ENCODE data around the gene AGBL3. TPM values are rescaled to one million over a fixed set of nuclear protein-coding genes. Genes with fewer than 3 reads are reported as not detected.

The AGBL3 gene
- total and polyA plus RNA-seq, 8 donors: 0.91 to 4.4 (median 2.7) TPM

DNA sequence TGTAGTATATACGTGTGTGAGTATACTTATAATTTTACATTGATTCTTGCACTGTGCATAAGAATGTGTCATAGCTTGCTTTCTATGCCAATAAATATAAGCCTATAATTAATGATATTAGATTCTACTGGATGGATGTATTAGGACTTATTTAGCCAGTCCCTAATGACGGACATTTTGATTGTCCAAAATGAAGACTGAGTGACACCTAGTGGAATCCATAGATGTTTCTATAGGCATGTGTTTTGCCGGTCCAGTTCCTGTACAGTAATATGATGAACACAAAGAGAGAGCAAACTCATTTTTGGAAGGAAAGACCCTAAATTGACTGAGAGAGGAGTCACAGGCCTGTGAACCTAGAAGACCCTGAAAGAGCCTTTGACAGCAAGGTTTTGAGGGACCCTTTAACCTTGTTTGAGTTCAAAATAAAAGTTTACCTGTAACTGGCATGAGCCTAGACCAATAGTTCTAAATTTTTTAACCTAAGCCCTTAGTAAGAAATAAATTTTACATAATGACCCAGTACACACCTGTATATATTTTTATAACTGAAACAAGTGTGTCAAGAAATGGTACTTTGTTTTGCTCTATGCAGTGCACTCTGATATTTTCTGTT lies 42.4 kb upstream of the AGBL3 start:
- no peak overlapping the region for H3K27ac ChIP-seq
- no peaks in the 10 kb centered on the region for H3K27me3 ChIP-seq
- intact Hi-C loops (cut with DNase I): loop anchor here in 1 of 3 donors (10.0 kb wide), 1 partner anchor 249 kb away; no protein-coding TSS in a partner anchor
- FAIRE-seq (no peak), DNase-seq (no peak), ATAC-seq (peak; percentile 65 to 86 (median 76))
- H3K4me1 ChIP-seq: peaks cover 5 to 24% (median 18%) of the 10 kb centered on the region in 3 donors
- no peaks in the 10 kb centered on the region for H3K9me3 ChIP-seq
- TF ChIP-seq CTCF (IDR thresholded peaks at IDR 0.05): peak in 1 of 4 donors; percentile 8
- H3K36me3 ChIP-seq: no peaks in the 10 kb centered on the region
- WGBS, 2 donors: 30 to 35% methylated on average over 3 of the region's 3 CpGs
- H3K4me3 ChIP-seq: no peak overlapping the region

DNA sequence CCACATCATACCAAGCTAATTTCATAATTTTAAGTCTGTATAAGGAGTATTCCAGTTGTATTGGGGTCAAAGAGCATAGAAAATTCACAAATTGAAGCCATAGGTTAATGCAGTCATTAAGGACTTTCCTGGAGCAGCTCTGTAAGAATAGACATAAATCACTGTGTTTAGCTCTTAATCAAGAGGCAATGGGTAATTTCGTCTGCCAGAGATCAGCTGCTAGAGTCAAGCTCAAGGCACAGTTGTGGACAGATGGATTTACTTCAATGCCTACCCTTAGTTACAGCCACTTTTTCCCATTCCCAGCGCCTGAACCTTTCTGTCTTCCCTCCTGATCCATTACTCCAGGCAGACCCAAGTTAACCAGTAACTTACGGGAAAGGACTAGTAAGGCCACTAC lies 40.6 kb upstream of the AGBL3 start:
- H3K4me3 ChIP-seq: no peak overlapping the region
- H3K27ac ChIP-seq: no peak overlapping the region
- no peaks in the 10 kb centered on the region for H3K9me3 ChIP-seq
- H3K4me1 ChIP-seq: peaks cover 5 to 24% (median 18%) of the 10 kb centered on the region in 3 donors
- TF ChIP-seq CTCF (IDR thresholded peaks at IDR 0.05): no peak
- WGBS, 2 donors: 59 to 85% methylated on average over 3 of the region's 3 CpGs
- intact Hi-C loops (cut with DNase I): loop anchor here in 1 of 3 donors (10.0 kb wide), 1 partner anchor 251 kb away; no protein-coding TSS in a partner anchor
- no peaks in the 10 kb centered on the region for H3K27me3 ChIP-seq
- H3K36me3 ChIP-seq: no peaks in the 10 kb centered on the region
- DNase-seq (no peak), FAIRE-seq (no peak), ATAC-seq (no peak)

DNA sequence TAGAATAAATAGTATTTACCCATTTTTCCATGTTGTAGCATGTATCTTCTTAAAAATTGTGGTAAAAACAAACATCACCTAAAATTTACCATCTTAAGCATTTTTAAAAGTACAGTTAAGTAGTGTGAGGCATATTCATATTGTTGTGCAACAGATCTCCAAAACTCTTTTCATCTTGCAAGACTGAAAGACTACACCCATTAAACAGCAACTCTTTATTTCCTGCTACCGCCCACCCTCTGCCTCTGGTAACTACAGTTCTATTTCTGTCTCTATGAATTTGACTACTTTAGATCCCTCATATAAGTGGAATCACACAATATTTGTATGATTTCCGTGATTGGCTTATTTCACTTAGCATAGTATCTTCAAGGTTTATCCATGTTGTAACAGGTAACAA lies 40.0 kb upstream of the AGBL3 start:
- no peak for TF ChIP-seq CTCF (IDR thresholded peaks at IDR 0.05)
- no peak for FAIRE-seq
- Histone ChIP-seq H3K4me1 (peaks cover 5 to 19% (median 14%) of the 10 kb centered on the region in 3 donors), H3K27me3 (no peaks in the 10 kb centered on the region), H3K36me3 (no peaks in the 10 kb centered on the region), H3K4me3 (no peak overlapping the region), H3K9me3 (no peaks in the 10 kb centered on the region), H3K27ac (no peak overlapping the region)
- DNase-seq: no peak
- ATAC-seq: no peak
- WGBS, 2 donors: 79 to 88% methylated on average over 2 of the region's 2 CpGs
- intact Hi-C loops (cut with DNase I): loop anchor here in 1 of 3 donors (10.0 kb wide), 1 partner anchor 251 kb away; no protein-coding TSS in a partner anchor

- intact Hi-C loops (cut with DNase I): loop anchor here in 1 of 3 donors (10.0 kb wide), 1 partner anchor 253 kb away; no protein-coding TSS in a partner anchor
- WGBS, 2 donors: 83 to 91% methylated on average over 17 of the region's 17 CpGs
- H3K36me3 ChIP-seq: no peaks in the 10 kb centered on the region
Observed at GRCh38 chr7:134947329-134947728, 39.0 kb upstream of the AGBL3 start.

More at GRCh38 chr7:134947329-134947728, 39.0 kb upstream of the AGBL3 start:
- DNase-seq (peak in 1 of 6 donors; percentile 46), FAIRE-seq (no peak), ATAC-seq (no peak)
- Histone ChIP-seq H3K4me3 (no peak overlapping the region), H3K4me1 (peaks cover 5 to 13% (median 8%) of the 10 kb centered on the region in 3 donors), H3K27ac (no peak overlapping the region), H3K27me3 (no peaks in the 10 kb centered on the region), H3K9me3 (no peaks in the 10 kb centered on the region)
- TF ChIP-seq CTCF (IDR thresholded peaks at IDR 0.05): no peak

Measured in pancreas (tissue), 10 donors.